GM12874 (cell line): ENCODE measurements around the gene DDX56.

Source experiments
- TF ChIP-seq, protein P1 (sequence below): IDR thresholded peaks from 2 replicates; pipeline ENCODE4 v1.5.1; 2011; ENCODE audit warnings: low read depth, mild to moderate bottlenecking, control low read depth, low read length, moderate library complexity; ENCODE audit not compliant: insufficient read depth

DDX56 gene, protein sequence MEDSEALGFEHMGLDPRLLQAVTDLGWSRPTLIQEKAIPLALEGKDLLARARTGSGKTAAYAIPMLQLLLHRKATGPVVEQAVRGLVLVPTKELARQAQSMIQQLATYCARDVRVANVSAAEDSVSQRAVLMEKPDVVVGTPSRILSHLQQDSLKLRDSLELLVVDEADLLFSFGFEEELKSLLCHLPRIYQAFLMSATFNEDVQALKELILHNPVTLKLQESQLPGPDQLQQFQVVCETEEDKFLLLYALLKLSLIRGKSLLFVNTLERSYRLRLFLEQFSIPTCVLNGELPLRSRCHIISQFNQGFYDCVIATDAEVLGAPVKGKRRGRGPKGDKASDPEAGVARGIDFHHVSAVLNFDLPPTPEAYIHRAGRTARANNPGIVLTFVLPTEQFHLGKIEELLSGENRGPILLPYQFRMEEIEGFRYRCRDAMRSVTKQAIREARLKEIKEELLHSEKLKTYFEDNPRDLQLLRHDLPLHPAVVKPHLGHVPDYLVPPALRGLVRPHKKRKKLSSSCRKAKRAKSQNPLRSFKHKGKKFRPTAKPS

DNA sequence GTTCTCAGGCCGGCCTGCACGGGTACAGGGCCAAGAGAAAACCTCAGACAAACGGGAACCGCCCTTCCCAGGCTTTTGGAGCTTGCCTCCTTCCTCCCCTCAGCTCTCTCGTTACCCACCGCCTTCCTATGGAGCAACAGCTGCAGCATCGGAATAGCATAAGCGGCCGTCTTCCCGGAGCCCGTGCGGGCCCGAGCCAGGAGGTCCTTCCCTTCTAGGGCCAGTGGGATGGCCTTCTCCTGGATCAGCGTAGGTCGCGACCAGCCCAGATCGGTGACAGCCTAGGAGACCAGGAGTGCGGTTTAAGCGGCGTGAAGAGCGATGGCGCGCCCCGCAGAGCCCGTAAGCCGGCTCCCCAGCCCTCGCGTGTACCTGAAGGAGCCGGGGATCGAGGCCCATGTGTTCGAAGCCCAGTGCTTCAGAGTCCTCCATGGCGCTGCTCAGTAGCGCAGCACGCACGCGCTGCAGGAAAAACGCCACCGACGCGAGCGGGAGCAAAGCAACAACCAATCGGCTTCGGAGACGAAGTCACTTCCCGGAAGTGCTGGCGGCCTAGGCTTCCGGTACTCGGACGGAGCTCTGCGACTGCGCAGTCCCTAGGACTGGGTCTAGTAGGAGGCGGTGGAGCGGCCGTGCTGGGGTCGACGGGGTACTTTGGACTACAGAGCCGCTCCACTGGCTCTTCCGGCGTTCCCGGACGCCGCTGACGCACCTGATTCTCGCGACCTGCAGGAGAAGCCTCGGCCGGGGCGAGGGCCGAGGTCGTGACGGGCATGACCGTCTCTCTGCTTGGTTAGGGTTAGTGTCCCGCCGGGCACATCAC is at the start of gene DDX56:
TSS of gene DDX56 (minus strand) at position 445 of the 823 bp plus-strand sequence. CDS start at position 432, 13 bp downstream.
- TF ChIP-seq, protein P1, sequence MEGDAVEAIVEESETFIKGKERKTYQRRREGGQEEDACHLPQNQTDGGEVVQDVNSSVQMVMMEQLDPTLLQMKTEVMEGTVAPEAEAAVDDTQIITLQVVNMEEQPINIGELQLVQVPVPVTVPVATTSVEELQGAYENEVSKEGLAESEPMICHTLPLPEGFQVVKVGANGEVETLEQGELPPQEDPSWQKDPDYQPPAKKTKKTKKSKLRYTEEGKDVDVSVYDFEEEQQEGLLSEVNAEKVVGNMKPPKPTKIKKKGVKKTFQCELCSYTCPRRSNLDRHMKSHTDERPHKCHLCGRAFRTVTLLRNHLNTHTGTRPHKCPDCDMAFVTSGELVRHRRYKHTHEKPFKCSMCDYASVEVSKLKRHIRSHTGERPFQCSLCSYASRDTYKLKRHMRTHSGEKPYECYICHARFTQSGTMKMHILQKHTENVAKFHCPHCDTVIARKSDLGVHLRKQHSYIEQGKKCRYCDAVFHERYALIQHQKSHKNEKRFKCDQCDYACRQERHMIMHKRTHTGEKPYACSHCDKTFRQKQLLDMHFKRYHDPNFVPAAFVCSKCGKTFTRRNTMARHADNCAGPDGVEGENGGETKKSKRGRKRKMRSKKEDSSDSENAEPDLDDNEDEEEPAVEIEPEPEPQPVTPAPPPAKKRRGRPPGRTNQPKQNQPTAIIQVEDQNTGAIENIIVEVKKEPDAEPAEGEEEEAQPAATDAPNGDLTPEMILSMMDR: no peak

DNA sequence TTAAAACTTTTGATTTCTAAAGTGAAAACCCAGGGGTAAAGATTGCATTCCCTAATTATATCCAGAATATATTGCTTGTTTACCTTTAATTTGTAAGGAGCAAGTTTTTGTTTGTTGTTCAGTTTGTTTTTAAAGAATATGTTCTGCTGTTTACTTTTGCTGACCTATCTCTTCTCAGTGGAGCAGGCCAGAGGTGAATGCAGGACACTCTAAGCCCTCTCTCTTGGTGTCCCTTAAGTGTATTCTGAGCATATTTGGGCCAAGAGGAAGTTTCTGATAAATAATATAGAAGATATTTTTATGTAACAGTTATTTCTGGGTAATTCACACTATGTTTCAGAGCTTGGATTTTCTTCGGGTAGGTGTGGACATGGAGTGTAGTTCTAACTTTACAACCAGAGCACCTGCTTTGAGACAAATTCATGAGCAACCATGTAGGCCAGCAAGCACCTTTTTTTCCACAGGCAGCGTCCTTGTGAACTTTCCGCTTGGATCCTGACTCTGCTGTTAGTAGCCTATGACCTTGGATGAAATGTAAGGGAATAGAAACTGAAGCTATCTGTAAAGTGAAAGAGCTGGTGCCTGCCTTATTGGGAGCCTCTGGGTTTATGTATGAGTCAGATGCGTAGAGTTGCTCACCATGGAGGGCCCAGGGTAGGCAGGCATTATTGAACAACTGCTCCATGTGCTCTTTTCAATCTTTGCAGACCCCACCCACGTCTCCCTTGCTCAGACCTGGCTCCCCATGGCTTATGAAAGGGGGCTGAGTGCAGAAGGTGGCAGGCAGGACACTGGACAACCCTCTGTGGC is 48.8 kb upstream of the DDX56 start:
- TF ChIP-seq, protein P1: no peak

DNA sequence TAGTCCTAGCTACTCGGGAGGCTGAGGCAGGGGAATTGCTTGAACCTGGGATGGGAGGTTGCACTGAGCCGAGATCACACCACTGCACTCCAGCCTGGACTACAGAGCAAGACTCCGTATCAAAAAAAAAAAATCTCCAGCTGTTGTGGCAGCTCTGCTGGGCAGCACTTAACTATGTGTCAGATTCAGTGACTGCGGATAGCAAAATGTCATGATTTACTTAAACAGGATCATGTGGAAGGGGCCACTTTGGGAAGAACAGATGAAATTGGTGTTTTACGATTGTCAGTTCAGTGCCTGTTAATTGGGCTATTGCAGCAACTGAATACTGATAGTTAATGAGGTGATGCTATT is 48.0 kb upstream of the DDX56 start:
- TF ChIP-seq, protein P1: no peak

DNA sequence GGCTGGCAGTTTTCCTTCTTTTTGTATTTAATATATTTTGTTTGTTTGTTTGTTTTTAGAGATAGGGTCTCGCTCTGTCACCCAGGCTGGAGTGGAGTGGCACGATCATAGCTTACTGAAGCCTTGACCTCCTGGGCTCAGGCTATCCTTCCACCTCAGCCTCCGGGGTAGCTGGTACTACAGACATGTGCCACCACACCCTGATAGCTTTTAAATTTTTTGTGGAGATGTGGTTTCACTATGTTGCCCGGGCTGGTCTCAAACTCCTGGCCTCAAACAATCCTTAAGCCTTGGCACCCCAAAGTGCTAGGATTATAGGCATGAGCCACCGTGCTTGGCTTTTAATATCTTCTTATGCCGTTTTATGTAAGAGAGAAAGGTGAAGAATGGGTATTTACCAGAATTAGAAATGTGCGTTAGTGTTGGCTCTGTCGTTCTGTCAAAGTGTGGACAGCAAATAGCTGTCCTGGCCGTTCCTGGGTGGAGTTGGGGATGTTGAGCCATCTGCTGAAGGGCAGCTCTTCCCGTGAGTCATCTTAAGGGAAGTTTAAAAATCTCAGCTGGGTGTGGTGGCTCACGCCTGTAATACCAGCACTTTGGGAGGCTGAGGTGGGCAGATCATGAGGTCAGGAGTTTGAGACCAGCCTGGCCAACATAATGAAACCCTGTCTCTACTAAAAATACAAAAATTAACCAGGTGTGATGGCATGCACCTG is 47.5 kb upstream of the DDX56 start:
- TF ChIP-seq, protein P1: no peak

DNA sequence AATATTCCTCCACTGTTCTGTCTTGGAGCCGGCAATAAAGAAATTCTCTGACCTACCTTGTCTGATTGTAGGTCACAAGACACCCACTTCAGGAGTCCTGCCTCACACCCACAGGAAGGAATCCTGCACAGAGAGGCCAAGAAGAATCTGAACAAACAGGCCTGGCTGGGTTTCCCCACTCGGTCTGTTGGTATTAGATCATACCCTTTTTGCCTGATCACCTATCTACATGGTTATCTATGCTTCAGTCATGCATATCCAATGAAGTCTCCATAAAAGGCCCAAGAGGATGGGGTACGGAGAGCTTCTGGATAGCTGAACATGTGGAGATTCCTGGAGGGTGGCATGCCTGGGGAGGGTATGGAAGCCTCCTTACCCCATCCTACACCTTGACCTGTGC is 45.0 kb upstream of the DDX56 start:
- TF ChIP-seq, protein P1: no peak

DNA sequence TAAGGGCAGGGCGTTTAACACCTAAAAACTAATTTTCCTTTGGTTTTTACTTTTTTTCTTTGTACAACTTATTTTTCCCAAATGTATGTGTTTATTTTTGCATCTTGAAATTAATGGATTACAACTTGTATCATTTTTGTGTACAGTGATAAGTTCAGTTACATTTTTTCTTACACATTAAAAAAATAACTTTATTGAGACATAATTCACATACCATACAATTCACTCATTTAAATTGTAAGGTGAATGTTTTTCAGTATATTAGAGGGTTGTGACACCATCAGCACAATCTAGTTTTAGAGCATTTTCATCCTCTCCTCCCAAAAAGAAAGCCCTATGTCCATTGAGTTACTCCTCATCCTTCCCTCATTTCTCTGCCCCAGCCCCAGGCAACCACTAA is 44.3 kb upstream of the DDX56 start:
- TF ChIP-seq, protein P1: no peak
